Transverse colon (tissue), 3 donors: ENCODE results near the gene TC2N.

Source experiments
- CTCF ChIP-seq, 5 experiments: fragments of 200-600 bp in 3 of 5; fragments of 450-650 bp in 2 of 5; sonication (generic) in 3 of 5; IDR thresholded peaks; 1 replicate in 2 of 5; 2 replicates in 3 of 5; pipeline ENCODE4 v1.5.1; 2016 to 2017; ENCODE audit warnings: antibody characterized with exemption in 5 of 5, inconsistent platforms in 3 of 5, mild to moderate bottlenecking in 2 of 5, moderate library complexity in 1 of 5
- EP300 ChIP-seq: sonication (generic); formaldehyde crosslinking; IDR thresholded peaks from one replicate; pipeline ENCODE4 v1.6.1; 2017; ENCODE audit warnings: antibody characterized with exemption, low read depth

- TF ChIP-seq CTCF (IDR thresholded peaks at IDR 0.05), result no peak
- TF ChIP-seq EP300, result no peak
Measured at GRCh38 chr14:91883753-91884152, 16.4 kb upstream of the TC2N start.
